G401 (cell line): ENCODE results near the gene HAND2. TPM values are rescaled to one million over a fixed set of nuclear protein-coding genes. Genes with fewer than 3 reads are reported as not detected.

Source experiments
- DNase-seq: peaks from one replicate; pipeline ENCODE4 v3.0.0-alpha.2; 2015; ENCODE audit warnings: low spot score
- in situ Hi-C: cut with HindIII; loops from 2 replicates; pipeline ENCODE4 v1.10.0; 2016; ENCODE audit warnings: low sequenced_read_pairs, mixed read lengths
- total RNA-seq: library from RNA; depleted of rRNA; stranded (reverse); fragments of >200 nt; shearing (Covaris generic); gene quantifications from 2 replicates; pipeline ENCODE4 v1.2.3, GENCODE V29; 2014

The HAND2 gene
- total RNA-seq, 1 experiment from 2014 or later, result 0.41 TPM

GRCh38 chr4:173538148-173538908 lies 8.3 kb upstream of the HAND2 start:
- peak; percentile 18 for DNase-seq
- in situ Hi-C loops, result no loop called here

GRCh38 chr4:173537613-173538147 lies 7.7 kb upstream of the HAND2 start:
- DNase-seq, result no peak
- in situ Hi-C loops, result no loop called here

GRCh38 chr4:173536808-173537429 lies 6.9 kb upstream of the HAND2 start:
- in situ Hi-C loops, result no loop called here
- DNase-seq, result peak; percentile 12

- in situ Hi-C loops, result no loop called here
- DNase-seq, result no peak
Observed at GRCh38 chr4:173535957-173536356, 5.9 kb upstream of the HAND2 start.

DNA sequence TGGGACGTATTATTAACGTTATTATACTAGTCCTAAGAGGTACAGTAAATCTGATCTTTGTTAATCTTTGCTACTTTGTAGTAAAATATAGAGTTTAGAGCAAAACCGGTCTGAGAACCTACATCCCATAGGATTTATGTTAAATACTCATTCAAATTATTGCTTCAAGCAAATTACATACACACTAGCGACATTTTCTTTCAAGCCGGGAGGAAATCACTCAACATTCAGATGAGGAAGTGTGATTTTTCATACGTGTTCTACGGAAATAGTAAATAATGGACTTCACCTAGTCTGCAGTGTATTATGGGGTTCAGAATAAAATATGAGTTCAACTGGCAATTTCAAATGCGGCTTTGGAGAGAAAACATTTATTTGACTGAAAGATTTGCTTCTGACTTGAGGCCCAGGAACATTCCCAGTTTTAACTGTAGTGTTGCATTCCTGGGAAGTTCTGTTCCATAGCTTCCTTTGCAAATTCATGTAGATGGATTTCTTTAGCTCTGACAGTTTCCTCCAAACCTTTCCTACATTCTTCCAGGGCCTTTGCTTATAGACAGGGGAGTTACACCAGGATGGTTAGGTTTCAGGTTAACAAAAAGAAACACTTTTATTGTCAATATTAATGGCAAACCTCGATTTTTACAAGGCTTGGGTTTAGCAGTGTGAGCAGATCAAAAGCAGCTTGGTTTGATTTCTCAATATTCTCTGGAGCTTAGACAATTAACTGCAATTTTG lies 5.3 kb upstream of the HAND2 start:
- in situ Hi-C loops, result no loop called here
- DNase-seq, result no peak

- in situ Hi-C loops, result no loop called here
- DNase-seq, result no peak
Observed at GRCh38 chr4:173534434-173534833, 4.4 kb upstream of the HAND2 start.

DNA sequence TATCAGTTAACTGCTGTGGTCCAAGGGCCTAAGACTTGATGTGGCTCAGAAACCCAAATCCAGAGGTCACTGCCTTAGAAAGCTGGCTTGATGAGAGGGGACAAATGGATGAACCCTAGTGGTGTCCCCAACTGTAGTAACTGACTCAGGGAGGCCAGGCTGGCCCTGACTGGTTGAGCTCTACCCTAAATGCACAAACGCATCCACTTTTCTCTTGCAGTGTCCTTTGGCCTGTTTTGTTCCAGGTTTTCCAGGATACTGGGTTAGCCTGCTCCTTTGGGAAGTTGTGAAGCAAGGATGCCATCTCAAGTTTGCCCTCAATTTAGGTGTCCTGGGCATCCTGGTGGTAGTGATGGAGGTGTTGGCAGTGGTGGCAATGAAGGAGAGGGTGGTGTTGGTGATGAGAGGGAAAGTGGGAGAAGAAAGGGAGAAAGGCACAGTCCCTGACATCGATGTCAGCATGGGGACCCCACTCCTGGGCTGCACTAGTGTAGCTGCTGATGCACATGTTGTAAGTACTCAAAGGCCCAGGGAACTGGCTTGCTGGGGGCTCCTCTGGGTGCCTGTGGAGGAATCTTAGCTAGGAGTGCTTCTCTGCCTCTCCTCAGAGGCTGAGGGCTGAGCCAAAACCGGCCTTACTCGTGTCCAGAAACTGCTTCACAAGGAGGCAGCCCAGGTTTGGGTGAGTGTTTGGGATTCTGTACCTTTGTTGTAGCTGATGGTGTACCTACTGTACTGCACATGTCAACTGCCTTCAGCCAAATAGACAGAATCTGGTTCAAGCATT lies 2.9 kb upstream of the HAND2 start:
- in situ Hi-C loops, result no loop called here
- DNase-seq, result no peak

DNA sequence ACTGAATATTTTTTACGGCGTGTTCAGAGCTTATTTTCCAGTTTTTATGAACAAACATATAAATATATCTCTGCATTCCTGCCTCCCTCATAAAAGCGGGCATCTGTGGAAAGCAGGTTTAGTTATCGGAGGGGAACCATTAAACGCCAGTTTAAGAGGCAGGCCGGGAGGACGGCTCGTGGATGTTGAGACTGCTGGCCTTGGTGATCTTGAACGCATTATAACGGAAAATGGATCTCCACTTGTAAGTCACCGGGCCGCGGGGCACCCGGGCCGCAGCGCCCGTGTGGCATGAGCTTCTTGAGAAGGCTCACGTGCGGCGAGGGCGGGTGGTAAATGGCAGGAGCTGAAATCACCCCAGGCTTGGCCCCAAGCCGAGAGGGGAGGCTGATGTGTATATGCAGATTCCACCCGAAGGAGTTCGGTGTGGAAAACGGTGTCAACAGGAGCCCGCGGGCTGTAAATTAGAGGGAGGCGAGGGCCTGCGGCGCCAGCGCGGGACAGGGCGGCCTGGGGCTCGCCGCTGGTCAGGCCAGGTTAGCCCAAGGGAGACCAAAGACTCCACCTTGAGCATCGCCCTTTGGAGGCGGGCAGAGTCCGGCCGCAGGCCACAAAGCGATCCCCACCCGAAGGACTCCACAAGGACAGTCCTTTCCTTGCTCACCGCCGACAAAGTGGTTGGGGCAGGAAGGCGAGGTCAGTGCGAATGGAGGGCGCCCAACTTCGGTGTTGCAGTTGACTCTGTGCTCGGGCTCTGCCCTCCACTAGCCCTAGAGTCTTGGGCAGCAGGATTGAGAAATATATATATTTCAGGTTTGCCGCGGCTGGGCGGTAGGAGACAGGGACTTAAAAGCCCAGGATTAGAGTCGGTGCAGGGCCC lies 1.3 kb upstream of the HAND2 start:
- in situ Hi-C loops, result no loop called here
- no peak for DNase-seq

DNA sequence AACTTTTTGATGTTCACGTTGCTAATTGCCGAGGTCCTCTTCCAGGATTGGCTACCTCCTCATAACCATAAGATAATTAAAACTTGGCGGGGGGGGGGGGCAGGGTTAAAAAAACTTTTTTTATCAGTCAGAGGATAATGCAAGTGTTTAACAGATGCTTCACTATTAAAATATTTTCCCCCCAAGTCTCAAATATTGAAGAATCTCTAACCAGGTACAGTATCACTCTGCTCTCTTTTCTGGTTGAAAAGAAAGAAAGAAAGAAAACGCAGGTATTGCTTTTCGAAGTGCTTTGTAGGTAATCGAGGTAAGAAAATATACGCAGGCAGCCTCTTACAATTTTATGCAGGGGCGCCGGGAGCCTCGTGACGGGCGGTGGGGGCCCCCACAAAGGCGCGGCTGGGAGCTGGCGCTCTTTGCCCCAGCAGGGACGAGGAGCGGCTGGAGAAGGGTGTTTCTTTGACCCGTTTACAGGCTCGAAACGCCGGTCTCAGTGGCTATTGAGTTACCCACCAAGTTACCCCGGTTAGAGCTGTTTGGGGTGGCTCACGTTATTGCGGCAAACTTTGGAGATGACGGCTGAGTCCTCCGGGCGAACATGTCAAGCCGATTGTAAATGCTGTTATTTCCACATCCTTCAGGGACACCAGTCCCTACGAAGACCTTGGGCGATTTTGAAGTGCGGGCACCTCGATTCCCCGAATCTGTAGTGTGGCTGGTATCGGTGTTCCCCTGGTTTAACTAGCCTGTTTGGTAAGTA lies 477 bp upstream of the HAND2 start:
- in situ Hi-C loops, result no loop called here
- DNase-seq, result no peak

DNA sequence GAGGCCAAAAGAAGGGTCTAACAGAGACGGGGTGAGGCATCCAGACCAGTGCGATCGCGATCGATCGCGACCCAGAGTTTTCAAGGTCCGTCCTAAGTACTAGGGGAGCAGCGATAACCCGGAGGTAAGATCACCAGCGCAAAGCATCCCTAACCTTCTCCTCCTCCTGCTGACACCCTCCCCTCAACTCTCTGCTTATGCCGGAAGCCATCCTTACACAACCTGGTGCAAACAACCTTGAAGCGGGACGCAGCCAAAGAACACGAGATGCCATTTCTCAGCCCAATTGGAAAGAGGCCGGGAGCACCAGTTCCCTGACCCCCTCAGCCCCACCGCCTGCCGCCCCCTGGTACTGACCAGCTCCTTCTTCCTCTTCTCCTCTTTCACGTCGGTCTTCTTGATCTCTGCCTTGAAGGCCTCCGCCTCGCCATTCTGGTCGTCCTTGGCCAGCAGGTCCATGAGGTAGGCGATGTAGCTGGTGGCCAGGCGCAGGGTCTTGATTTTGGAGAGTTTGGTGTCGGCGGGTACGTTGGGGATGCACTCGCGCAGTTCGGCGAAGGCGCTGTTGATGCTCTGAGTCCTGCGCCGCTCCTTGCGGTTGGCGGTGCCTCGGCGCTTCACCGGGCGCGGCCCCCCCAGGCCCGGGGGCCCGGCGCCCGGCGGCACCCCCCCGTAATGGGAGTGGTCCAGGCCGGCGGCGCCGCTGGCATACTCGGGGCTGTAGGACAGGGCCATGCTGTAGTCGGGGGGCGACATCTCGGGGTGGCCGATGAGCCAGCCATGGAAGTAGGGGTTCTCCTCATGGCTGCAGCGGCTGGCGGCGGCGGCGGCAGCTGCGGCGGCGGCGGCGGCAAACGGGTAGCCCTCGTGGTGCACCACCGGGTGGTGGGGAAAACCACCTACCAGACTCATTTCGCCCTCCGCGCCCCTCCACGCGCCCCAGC lies 1.4 kb downstream of the HAND2 start:
- DNase-seq, result no peak
- in situ Hi-C loops, result no loop called here

DNA sequence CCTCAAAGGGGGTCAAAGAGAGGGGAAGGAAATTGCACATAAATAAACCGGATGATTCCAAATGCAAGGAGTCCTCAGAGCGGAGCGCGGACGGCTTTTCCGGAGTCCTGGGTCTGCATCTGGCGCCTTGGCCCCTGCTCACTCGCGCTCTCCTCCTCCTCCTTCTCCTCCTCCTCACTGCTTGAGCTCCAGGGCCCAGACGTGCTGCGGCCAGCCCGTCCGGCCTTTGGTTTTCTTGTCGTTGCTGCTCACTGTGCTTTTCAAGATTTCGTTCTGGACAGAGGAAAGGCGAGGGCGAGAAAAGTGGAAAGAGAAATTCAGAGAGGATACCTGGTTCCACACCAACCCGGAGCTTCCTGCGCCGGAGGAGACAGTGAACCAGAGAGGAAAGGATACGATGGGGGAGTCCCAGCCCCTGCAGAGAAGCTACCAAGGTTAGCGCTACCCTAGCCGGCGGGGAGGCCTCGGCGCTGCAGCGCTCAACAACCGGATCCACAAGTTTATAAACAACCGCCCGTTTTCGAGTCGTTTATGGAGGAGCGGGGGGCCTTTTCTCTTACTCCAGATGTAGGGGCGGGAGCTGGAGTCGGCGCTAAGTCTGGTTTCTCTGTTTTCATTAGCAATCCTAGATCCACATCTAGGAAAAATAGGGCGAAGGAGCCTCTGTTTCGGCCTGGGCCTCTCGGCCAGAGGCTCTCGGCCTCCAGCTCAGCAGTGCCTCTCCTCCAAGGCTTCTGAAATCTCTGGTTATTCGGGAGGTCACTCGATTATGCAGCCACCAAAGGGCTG lies 2.7 kb downstream of the HAND2 start:
- in situ Hi-C loops, result no loop called here
- no peak for DNase-seq

- no peak for DNase-seq
- in situ Hi-C loops, result no loop called here
Observed at GRCh38 chr4:173526724-173527102, 3.3 kb downstream of the HAND2 start.

DNA sequence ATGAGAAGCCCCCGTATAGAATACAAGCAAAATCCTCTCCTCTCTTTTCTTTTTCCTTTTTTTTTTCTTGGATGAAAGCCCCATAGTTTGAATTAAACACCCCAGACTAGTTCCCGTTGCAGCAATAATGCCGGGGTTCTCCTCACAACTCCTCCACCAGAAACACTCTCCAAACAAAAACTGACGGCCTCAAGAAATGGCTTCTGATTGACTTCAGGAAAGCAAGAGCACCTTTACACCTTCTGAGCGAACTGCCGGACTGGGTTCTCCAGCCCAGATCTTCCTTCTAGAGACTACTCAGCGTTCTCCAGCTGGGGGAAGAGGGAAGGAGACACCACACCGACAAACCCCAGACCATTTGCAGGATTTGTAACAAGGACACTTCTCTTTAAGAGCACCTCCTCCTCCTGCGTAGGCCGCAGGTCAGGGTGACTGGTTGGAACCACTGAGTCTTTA lies 4.0 kb downstream of the HAND2 start:
- in situ Hi-C loops, result no loop called here
- no peak for DNase-seq

GRCh38 chr4:173525118-173526011 lies 4.7 kb downstream of the HAND2 start:
- no peak for DNase-seq
- in situ Hi-C loops, result no loop called here
